Omental fat pad (tissue), 4 donors: ENCODE data around the gene PARP14. TPM values are rescaled to one million over a fixed set of nuclear protein-coding genes. Genes with fewer than 3 reads are reported as not detected.

Source experiments
- ATAC-seq: fragments of 150-250 bp; one replicate; pipeline ENCODE4 v1.9.1; 2016; ENCODE audit warnings: mild to moderate bottlenecking, moderate library complexity; ENCODE audit not compliant: low FRiP score
- DNase-seq: peaks from one replicate; pipeline ENCODE4 v3.0.0-alpha.2; 2019; ENCODE audit warnings: low spot score
- total RNA-seq, 4 donors: library from RNA; depleted of rRNA; stranded (reverse); fragments of >200 nt; gene quantifications; one replicate each; pipeline ENCODE4 v1.1.0, GENCODE V29; 2016
- TF ChIP-seq, protein P1 (sequence below), 3 donors: fragments of 450-650 bp; IDR thresholded peaks; one replicate each; pipeline ENCODE4 v1.5.1; 2016 to 2017; ENCODE audit warnings: antibody characterized with exemption in 3 of 3, mild to moderate bottlenecking in 3 of 3, moderate library complexity in 2 of 3

The PARP14 gene
- total RNA-seq, 4 donors from 2014 or later: 41.9 to 163 (median 81.5) TPM

DNA sequence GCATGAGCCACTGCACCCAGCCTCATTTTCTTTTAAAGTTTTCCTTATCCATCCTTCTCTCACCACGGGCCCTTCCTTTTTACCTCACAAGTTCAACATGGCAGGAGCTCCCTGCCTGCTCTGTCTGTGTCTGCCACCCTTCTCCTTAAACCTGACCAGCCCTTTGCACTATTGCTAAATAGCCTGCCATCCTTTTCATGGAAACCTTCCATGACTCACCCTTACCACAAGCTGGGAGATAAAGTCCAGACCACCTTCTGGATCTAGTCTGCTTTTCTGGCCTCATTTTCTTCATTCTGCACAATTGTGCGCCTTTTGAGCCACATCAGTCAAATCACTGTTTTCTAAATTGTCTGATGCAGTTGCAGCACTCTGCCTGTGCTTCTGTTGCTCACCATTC lies 8.9 kb downstream of the PARP14 start:
- DNase-seq: no peak
- no peak for ATAC-seq
- TF ChIP-seq, protein P1, sequence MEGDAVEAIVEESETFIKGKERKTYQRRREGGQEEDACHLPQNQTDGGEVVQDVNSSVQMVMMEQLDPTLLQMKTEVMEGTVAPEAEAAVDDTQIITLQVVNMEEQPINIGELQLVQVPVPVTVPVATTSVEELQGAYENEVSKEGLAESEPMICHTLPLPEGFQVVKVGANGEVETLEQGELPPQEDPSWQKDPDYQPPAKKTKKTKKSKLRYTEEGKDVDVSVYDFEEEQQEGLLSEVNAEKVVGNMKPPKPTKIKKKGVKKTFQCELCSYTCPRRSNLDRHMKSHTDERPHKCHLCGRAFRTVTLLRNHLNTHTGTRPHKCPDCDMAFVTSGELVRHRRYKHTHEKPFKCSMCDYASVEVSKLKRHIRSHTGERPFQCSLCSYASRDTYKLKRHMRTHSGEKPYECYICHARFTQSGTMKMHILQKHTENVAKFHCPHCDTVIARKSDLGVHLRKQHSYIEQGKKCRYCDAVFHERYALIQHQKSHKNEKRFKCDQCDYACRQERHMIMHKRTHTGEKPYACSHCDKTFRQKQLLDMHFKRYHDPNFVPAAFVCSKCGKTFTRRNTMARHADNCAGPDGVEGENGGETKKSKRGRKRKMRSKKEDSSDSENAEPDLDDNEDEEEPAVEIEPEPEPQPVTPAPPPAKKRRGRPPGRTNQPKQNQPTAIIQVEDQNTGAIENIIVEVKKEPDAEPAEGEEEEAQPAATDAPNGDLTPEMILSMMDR (IDR thresholded peaks at IDR 0.05): no peak

GRCh38 chr3:122690096-122690495 lies 9.5 kb downstream of the PARP14 start:
- TF ChIP-seq, protein P1 (IDR thresholded peaks at IDR 0.05): no peak
- DNase-seq (no peak), ATAC-seq (no peak)

DNA sequence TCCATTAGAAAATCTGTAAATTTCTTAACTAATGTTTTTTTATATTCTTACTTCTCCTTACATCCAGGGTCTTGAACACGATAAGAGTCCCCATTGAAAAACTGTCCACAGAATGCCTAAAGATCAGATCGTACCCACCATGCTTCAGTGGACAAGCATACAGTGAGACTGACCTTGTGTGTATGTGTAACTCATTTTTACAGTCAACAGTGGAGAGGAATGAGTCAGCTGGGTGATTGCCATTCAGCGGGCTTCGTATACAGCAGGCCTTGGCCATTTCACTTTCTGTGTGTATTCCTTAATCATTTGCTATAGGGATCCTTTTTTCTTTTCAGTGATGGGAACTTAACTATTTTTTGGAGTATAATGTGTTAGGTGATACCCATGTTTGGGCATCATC lies 10.6 kb downstream of the PARP14 start:
- TF ChIP-seq, protein P1 (IDR thresholded peaks at IDR 0.05): no peak
- DNase-seq (no peak), ATAC-seq (no peak)

- ATAC-seq: no peak
- DNase-seq: no peak
- TF ChIP-seq, protein P1 (IDR thresholded peaks at IDR 0.05): no peak
These were observed 12.0 kb downstream of the PARP14 start for GRCh38 chr3:122692674-122693073.

DNA sequence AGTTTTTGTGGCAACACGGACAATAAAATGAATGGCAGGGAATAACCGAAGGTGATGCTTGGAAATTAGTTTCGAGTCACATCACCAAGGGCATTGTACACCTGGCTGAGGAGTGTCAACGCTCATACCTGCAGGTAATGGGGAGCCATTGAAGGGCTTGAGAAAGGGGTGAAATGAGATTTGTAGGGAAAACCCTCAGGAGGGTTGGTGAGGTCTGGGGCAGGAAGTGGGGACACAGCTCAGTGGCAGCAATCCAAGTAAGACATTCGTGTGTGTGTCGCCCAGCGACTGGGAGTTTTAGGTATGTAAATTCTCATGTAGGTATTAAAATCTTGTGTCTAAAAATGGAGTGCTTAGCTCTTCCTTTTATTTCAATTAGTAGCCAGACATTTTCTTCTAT lies 14.3 kb downstream of the PARP14 start:
- ATAC-seq: no peak

DNA sequence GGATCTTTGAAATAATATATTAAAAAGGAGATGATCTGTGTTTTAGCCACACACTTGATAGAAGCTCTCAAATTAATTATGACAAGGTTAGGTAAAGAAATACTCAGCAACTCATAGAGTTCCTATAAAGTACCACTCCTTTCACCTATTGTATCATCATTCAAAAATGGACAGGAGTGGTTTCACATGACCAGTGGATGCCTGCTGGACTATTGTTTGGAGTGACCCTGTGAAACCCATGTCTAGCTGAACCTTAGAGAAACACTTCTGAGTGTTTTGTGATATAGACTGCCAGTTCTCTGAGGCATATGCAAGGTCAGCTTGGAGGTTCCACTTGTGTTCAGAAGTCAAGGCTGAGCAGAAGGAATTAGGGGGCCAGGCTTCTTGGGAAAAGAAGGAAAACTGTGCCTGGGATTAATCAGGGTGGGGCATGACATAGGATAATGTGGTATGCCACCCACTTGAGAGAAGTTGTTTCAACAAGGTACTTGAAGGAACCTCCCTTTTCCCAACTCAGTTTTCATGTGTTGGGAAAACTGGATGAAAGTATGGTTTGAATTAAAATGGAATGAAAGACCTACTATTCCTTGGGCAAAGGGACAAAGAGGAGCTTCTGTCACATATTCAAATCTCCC lies 15.4 kb downstream of the PARP14 start:
- TF ChIP-seq, protein P1 (IDR thresholded peaks at IDR 0.05): no peak
- DNase-seq: no peak
- no peak for ATAC-seq

More for the DNA sequence above, 14.3 kb downstream of the PARP14 start:
- no peak for DNase-seq
- TF ChIP-seq, protein P1 (IDR thresholded peaks at IDR 0.05): no peak

- TF ChIP-seq, protein P1 (IDR thresholded peaks at IDR 0.05): no peak
- DNase-seq (no peak), ATAC-seq (no peak)
These were observed 17.4 kb downstream of the PARP14 start for GRCh38 chr3:122697952-122698620.
